Measurements from ENCODE around the gene PYGB. TPM values are rescaled to one million over a fixed set of nuclear protein-coding genes. Genes with fewer than 3 reads are reported as not detected.

Gene PYGB
- total and polyA plus RNA-seq, 2 donors (not counting 1 experiment from before 2014, with no cell fraction given): 22.5 to 30.6 TPM

- WGBS (ENCODE audit: insufficient coverage): 95% methylated on average over 24 of the region's 24 CpGs
- no peak overlapping the region for H3K4me3 Mint-ChIP-seq
- TF ChIP-seq EZH2 (IDR thresholded peaks at IDR 0.05; ENCODE audit: borderline replicate concordance, insufficient read depth, low read depth, low read length, poor library complexity, severe bottlenecking) (no peak), CTCF (IDR thresholded peaks at IDR 0.05) (no peak)
- CTCF ChIA-PET: no interaction called here
- intact Hi-C loops (cut with micrococcal nuclease): no loop called here
- peaks cover 0 to 20% of the 10 kb centered on the region in 2 experiments for H3K36me3 ChIP-seq (replicated peaks in 1 of 2; ENCODE audit: control extremely low read depth in 1 of 2, control insufficient read depth in 1 of 2, extremely low read depth in 1 of 2, insufficient read depth in 2 of 2, low read length in 1 of 2)
- H3K79me2 ChIP-seq (ENCODE audit: control insufficient read depth, insufficient read depth, low read length): no peaks in the 10 kb centered on the region
- H3K4me1 Mint-ChIP-seq: peaks cover 9% of the 10 kb centered on the region
- H4K20me1 ChIP-seq (ENCODE audit: control insufficient read depth, insufficient read depth, low read length, poor library complexity, severe bottlenecking): no peaks in the 10 kb centered on the region
- no peak for ATAC-seq (ENCODE audit: low read depth)
- no peak overlapping the region for H3K9ac ChIP-seq (ENCODE audit: low read length)
- H3K27me3 Mint-ChIP-seq: no peaks in the 10 kb centered on the region
- H3K9me3 ChIP-seq (ENCODE audit: control extremely low read depth in 1 of 3, control insufficient read depth in 2 of 3, insufficient read depth in 1 of 3, low read length in 2 of 3): no peaks in the 10 kb centered on the region
- H3K27ac ChIP-seq (ENCODE audit: low read length in 2 of 2): no peak overlapping the region
- POLR2A ChIA-PET: no interaction called here
- peaks cover 0 to 12% of the 10 kb centered on the region in 2 donors for H3K4me1 ChIP-seq (ENCODE audit: control insufficient read depth in 2 of 2, insufficient read depth in 2 of 2, low read length in 2 of 2)
- H3K4me2 ChIP-seq (replicated peaks; ENCODE audit: low read depth, low read length, poor library complexity, severe bottlenecking): no peak overlapping the region
- no peak overlapping the region for H3K27ac Mint-ChIP-seq
- no peak overlapping the region for H3K4me3 ChIP-seq (ENCODE audit: control extremely low read depth in 1 of 5, extremely low read depth in 1 of 5, insufficient read depth in 1 of 5, low read depth in 2 of 5, low read length in 4 of 5)
- DNase-seq: no peak
- H2AFZ ChIP-seq (ENCODE audit: insufficient read depth, low read depth, low read length, poor library complexity, severe bottlenecking): no peak overlapping the region
- H3K27me3 ChIP-seq (replicated peaks in 1 of 4; ENCODE audit: control extremely low read depth in 1 of 4, control insufficient read depth in 3 of 4, insufficient read depth in 4 of 4, low read length in 3 of 4): no peaks in the 10 kb centered on the region
- H3K9me3 Mint-ChIP-seq (ENCODE audit: insufficient read depth): no peaks in the 10 kb centered on the region
Observed at GRCh38 chr20:25289886-25290597, 42.2 kb downstream of the PYGB start.

GRCh38 chr20:25290646-25291431 is 43.0 kb downstream of the PYGB start:
- no peaks in the 10 kb centered on the region for H3K9me3 Mint-ChIP-seq (ENCODE audit: insufficient read depth)
- intact Hi-C loops (cut with micrococcal nuclease): no loop called here
- ChIA-PET CTCF (no interaction called here), POLR2A (no interaction called here)
- H3K4me1 ChIP-seq (ENCODE audit: control insufficient read depth in 2 of 2, insufficient read depth in 2 of 2, low read length in 2 of 2): peaks cover 0 to 12% of the 10 kb centered on the region in 2 donors
- no peak overlapping the region for H3K4me2 ChIP-seq (replicated peaks; ENCODE audit: low read depth, low read length, poor library complexity, severe bottlenecking)
- WGBS (ENCODE audit: insufficient coverage): 99% methylated on average over 22 of the region's 22 CpGs
- no peak overlapping the region for H3K9ac ChIP-seq (ENCODE audit: low read length)
- H3K4me1 Mint-ChIP-seq: peaks cover 9% of the 10 kb centered on the region
- peaks cover 0 to 16% of the 10 kb centered on the region in 2 experiments for H3K36me3 ChIP-seq (replicated peaks in 1 of 2; ENCODE audit: control extremely low read depth in 1 of 2, control insufficient read depth in 1 of 2, extremely low read depth in 1 of 2, insufficient read depth in 2 of 2, low read length in 1 of 2)
- no peak overlapping the region for H3K4me3 ChIP-seq (ENCODE audit: control extremely low read depth in 1 of 5, extremely low read depth in 1 of 5, insufficient read depth in 1 of 5, low read depth in 2 of 5, low read length in 4 of 5)
- no peaks in the 10 kb centered on the region for H4K20me1 ChIP-seq (ENCODE audit: control insufficient read depth, insufficient read depth, low read length, poor library complexity, severe bottlenecking)
- DNase-seq: no peak
- TF ChIP-seq CTCF (IDR thresholded peaks at IDR 0.05): no peak
- no peak for TF ChIP-seq EZH2 (IDR thresholded peaks at IDR 0.05; ENCODE audit: borderline replicate concordance, insufficient read depth, low read depth, low read length, poor library complexity, severe bottlenecking)
- no peaks in the 10 kb centered on the region for H3K79me2 ChIP-seq (ENCODE audit: control insufficient read depth, insufficient read depth, low read length)
- H3K27ac ChIP-seq (ENCODE audit: low read length in 2 of 2): no peak overlapping the region
- H3K4me3 Mint-ChIP-seq: no peak overlapping the region
- H3K27me3 ChIP-seq (replicated peaks in 1 of 4; ENCODE audit: control extremely low read depth in 1 of 4, control insufficient read depth in 3 of 4, insufficient read depth in 4 of 4, low read length in 3 of 4): no peaks in the 10 kb centered on the region
- H3K9me3 ChIP-seq (ENCODE audit: control extremely low read depth in 1 of 3, control insufficient read depth in 2 of 3, insufficient read depth in 1 of 3, low read length in 2 of 3): no peaks in the 10 kb centered on the region
- no peak overlapping the region for H3K27ac Mint-ChIP-seq
- no peak for ATAC-seq (ENCODE audit: low read depth)
- H3K27me3 Mint-ChIP-seq: no peaks in the 10 kb centered on the region
- H2AFZ ChIP-seq (ENCODE audit: insufficient read depth, low read depth, low read length, poor library complexity, severe bottlenecking): no peak overlapping the region

All from B cell (primary cell).